Osteoblast (primary cell): ENCODE data around the gene HS2ST1. TPM values are rescaled to one million over a fixed set of nuclear protein-coding genes. Genes with fewer than 3 reads are reported as not detected.

Experiments
- DNase-seq: peaks from one replicate; pipeline ENCODE4 v3.0.0; 2011; ENCODE audit warnings: low spot score, mixed read lengths; ENCODE audit not compliant: insufficient read length; ENCODE audit errors: missing footprints
- H2AFZ ChIP-seq: 2 replicates; pipeline ENCODE4 v1.6.0; 2011; ENCODE audit warnings: mild to moderate bottlenecking, low read length
- H3K27ac ChIP-seq: 2 replicates; pipeline ENCODE4 v1.5.1; 2011; ENCODE audit warnings: mild to moderate bottlenecking, low read depth, low read length, moderate library complexity
- H3K27me3 ChIP-seq: 2 replicates; pipeline ENCODE4 v1.6.0; 2012; ENCODE audit warnings: mild to moderate bottlenecking, control low read depth, inconsistent platforms, low read length, moderate library complexity; ENCODE audit not compliant: insufficient read depth
- H3K36me3 ChIP-seq: 2 replicates; pipeline ENCODE4 v1.5.1; 2011; ENCODE audit warnings: mild to moderate bottlenecking, low read length, control low read depth, moderate library complexity; ENCODE audit not compliant: insufficient read depth
- H3K4me1 ChIP-seq: 2 replicates; pipeline ENCODE4 v1.5.1; 2011; ENCODE audit warnings: mild to moderate bottlenecking, low read length, control low read depth, moderate library complexity; ENCODE audit not compliant: insufficient read depth
- H3K4me2 ChIP-seq: 2 replicates; pipeline ENCODE4 v1.6.0; 2011; ENCODE audit warnings: mild to moderate bottlenecking, low read length; ENCODE audit not compliant: insufficient read depth
- H3K4me3 ChIP-seq: fragments of 200-600 bp; sonication (generic); 3 replicates; pipeline ENCODE4 v1.5.1; 2012; ENCODE audit warnings: mild to moderate bottlenecking, low read length, inconsistent platforms; ENCODE audit not compliant: insufficient read depth
- H3K79me2 ChIP-seq: 2 replicates; pipeline ENCODE4 v1.6.0; 2012; ENCODE audit warnings: mild to moderate bottlenecking, low read length, control low read depth, inconsistent platforms; ENCODE audit not compliant: insufficient read depth
- H3K9me3 ChIP-seq: 2 replicates; pipeline ENCODE4 v1.5.1; 2011; ENCODE audit warnings: low read depth, low read length, control low read depth
- H4K20me1 ChIP-seq: 2 replicates; pipeline ENCODE4 v1.6.0; 2012; ENCODE audit warnings: mild to moderate bottlenecking, low read length, control low read depth; ENCODE audit not compliant: insufficient read depth
- total RNA-seq: library from RNA; depleted of rRNA; stranded (reverse); fragments of >200 nt; gene quantifications from 2 replicates; pipeline ENCODE4 v1.2.3, GENCODE V29; 2012
- TF ChIP-seq, protein P1 (sequence below): IDR thresholded peaks from 2 replicates; pipeline ENCODE4 v1.5.1; 2011; ENCODE audit warnings: mild to moderate bottlenecking, low read depth, low read length, moderate library complexity; ENCODE audit errors: extremely low read depth

HS2ST1 gene
- total RNA-seq, 1 donor, result 20.3 TPM

DNA sequence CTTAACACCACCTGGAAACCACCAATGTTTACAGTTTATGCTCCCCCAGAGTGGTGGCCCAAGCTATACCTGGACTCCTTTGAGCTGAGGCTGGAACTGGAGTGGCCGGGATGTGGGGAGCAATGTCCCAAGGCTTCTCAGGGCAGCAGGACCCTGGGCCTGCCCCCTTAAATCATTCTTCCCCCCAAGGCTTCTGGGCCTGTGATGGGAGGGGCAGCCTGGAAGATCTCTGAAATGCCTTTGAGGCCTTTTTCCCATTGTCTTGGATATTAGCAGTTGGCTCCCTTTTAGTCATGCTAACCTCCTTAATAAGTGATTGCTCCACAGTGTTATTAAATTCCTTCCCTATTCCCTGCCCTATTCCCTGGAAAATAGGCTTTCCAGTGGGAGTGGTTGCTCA, 185.8 kb downstream of the HS2ST1 start:
- H2AFZ ChIP-seq, result no peak overlapping the region
- no peak for DNase-seq
- H4K20me1 ChIP-seq, result no peaks in the 10 kb centered on the region
- no peaks in the 10 kb centered on the region for H3K27me3 ChIP-seq
- no peaks in the 10 kb centered on the region for H3K79me2 ChIP-seq
- no peaks in the 10 kb centered on the region for H3K4me1 ChIP-seq
- H3K27ac ChIP-seq, result no peak overlapping the region
- no peaks in the 10 kb centered on the region for H3K36me3 ChIP-seq
- TF ChIP-seq, protein P1, sequence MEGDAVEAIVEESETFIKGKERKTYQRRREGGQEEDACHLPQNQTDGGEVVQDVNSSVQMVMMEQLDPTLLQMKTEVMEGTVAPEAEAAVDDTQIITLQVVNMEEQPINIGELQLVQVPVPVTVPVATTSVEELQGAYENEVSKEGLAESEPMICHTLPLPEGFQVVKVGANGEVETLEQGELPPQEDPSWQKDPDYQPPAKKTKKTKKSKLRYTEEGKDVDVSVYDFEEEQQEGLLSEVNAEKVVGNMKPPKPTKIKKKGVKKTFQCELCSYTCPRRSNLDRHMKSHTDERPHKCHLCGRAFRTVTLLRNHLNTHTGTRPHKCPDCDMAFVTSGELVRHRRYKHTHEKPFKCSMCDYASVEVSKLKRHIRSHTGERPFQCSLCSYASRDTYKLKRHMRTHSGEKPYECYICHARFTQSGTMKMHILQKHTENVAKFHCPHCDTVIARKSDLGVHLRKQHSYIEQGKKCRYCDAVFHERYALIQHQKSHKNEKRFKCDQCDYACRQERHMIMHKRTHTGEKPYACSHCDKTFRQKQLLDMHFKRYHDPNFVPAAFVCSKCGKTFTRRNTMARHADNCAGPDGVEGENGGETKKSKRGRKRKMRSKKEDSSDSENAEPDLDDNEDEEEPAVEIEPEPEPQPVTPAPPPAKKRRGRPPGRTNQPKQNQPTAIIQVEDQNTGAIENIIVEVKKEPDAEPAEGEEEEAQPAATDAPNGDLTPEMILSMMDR, result no peak
- no peak overlapping the region for H3K4me3 ChIP-seq
- no peaks in the 10 kb centered on the region for H3K9me3 ChIP-seq
- no peak overlapping the region for H3K4me2 ChIP-seq

DNA sequence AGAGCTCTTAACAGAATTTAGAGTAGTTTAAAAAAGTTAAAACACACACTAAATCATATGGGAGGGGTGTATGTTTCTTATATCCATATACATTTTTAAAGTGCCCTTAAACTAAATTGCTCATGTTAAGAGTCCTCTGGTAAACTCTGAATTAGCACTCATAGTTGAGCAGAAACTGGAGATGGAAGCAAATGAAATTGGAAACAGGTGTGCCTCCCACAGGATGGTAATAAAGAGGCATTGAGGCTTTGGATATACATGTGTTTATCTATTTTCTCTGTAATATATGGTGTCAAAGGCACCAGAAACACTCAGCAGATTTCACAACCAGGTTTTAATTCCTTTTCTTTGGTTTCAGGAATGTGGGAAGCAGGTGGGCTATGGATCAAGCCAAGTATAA, 188.6 kb downstream of the HS2ST1 start:
- Histone ChIP-seq H3K4me2 (no peak overlapping the region), H4K20me1 (no peaks in the 10 kb centered on the region), H3K4me3 (no peak overlapping the region), H3K9me3 (no peaks in the 10 kb centered on the region), H3K79me2 (no peaks in the 10 kb centered on the region), H3K36me3 (no peaks in the 10 kb centered on the region), H3K4me1 (no peaks in the 10 kb centered on the region), H3K27me3 (no peaks in the 10 kb centered on the region), H2AFZ (no peak overlapping the region), H3K27ac (no peak overlapping the region)
- DNase-seq, result no peak
- TF ChIP-seq, protein P1, result no peak

DNA sequence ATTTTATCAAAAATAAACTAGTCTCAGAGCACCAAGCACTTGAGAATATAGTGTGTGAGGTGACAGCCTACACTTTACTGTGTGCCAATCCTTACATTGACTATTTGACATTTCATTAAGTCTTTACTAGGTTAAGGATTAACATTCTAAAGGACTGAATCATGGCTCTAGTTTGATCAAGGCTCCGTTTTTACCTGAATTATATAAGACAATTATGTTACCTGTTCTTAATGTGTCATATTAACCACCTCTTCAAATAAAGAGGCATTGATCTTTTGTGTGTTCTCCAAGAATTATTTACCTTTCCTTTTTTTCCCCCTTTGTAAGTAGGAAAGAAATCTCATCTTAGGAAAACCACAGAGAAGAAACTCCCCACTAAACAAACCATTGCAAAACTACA, 189.7 kb downstream of the HS2ST1 start:
- Histone ChIP-seq H3K27ac (no peak overlapping the region), H3K9me3 (no peaks in the 10 kb centered on the region), H3K4me1 (peaks cover 3% of the 10 kb centered on the region), H3K79me2 (no peaks in the 10 kb centered on the region), H4K20me1 (no peaks in the 10 kb centered on the region), H3K27me3 (no peaks in the 10 kb centered on the region), H2AFZ (no peak overlapping the region), H3K4me3 (no peak overlapping the region), H3K4me2 (no peak overlapping the region), H3K36me3 (no peaks in the 10 kb centered on the region)
- TF ChIP-seq, protein P1, result no peak
- no peak for DNase-seq

DNA sequence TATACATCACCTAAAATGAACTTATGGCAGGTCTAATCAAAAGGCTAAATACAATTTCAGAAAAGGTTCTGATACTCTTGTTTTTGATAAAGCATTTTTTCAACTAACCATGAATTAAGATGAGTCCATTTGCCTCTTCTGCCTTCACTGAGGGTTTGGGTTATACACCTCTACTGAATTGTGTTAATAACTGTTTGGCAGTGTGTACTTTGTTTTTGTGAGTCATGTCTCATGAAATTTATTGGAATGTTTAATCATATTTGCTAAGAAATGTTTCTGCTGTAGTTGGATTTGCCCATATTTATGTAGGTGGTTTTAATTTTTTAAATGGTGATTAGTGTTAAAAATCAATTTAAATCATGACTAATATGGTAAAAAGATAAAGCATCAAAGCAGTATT, 190.5 kb downstream of the HS2ST1 start:
- Histone ChIP-seq H3K27ac (no peak overlapping the region), H4K20me1 (no peaks in the 10 kb centered on the region), H3K27me3 (no peaks in the 10 kb centered on the region), H3K79me2 (no peaks in the 10 kb centered on the region), H2AFZ (no peak overlapping the region), H3K9me3 (no peaks in the 10 kb centered on the region), H3K36me3 (no peaks in the 10 kb centered on the region), H3K4me3 (no peak overlapping the region), H3K4me1 (peaks cover 3% of the 10 kb centered on the region), H3K4me2 (no peak overlapping the region)
- DNase-seq, result no peak
- TF ChIP-seq, protein P1, result no peak
